Body of pancreas (tissue), 4 donors: Measurements from ENCODE around the gene PBX3. TPM values are rescaled to one million over a fixed set of nuclear protein-coding genes. Genes with fewer than 3 reads are reported as not detected.
A peak's percentile ranks its signal among the peaks of the same experiment; 100 is the strongest.

Experiments used
- ATAC-seq: fragments of 150-250 bp; one replicate; pipeline ENCODE4 v1.9.1; 2016
- DNase-seq, 4 donors: peaks; one replicate each; pipeline ENCODE4 v3.0.0-alpha.2; 2019
- H3K27ac ChIP-seq, 4 donors: fragments of 200-600 bp; sonication (generic); 1 replicate in 3 of 4; 2 replicates in 1 of 4; pipeline versions ENCODE4 v1.5.1 to v1.6.1; 2016 to 2019; ENCODE audit warnings: mild to moderate bottlenecking in 1 of 4, mixed read lengths in 1 of 4, moderate library complexity in 1 of 4
- H3K27me3 ChIP-seq, 2 donors: fragments of 200-600 bp; sonication (generic); one replicate each; pipeline ENCODE4 v1.6.0; 2016; ENCODE audit warnings: mild to moderate bottlenecking in 1 of 2
- H3K36me3 ChIP-seq, 2 donors: fragments of 200-600 bp; sonication (generic); replicated peaks in 1 of 2; 2 replicates each; pipeline ENCODE4 v1.5.1; 2016; ENCODE audit warnings: low read depth in 2 of 2; ENCODE audit not compliant: insufficient read depth in 1 of 2
- H3K4me1 ChIP-seq: fragments of 200-600 bp; sonication (generic); one replicate; pipeline ENCODE4 v1.6.0; 2016
- H3K4me3 ChIP-seq, 2 donors: fragments of 200-600 bp; sonication (generic); 1 replicate in 1 of 2; 2 replicates in 1 of 2; pipeline ENCODE4 v1.5.1; 2016 to 2019
- H3K9me3 ChIP-seq, 3 donors: fragments of 200-600 bp; sonication (generic); 1 replicate in 2 of 3; 2 replicates in 1 of 3; pipeline ENCODE4 v1.5.1; 2016
- CTCF ChIP-seq, 7 experiments: fragments of 450-650 bp in 4 of 7; fragments of 200-600 bp in 3 of 7; sonication (generic) in 3 of 7; IDR thresholded peaks; one replicate each; pipeline ENCODE4 v1.5.1; 2016 to 2019; ENCODE audit warnings: antibody characterized with exemption in 7 of 7
- POLR2A ChIP-seq, 3 donors: fragments of 450-650 bp; IDR thresholded peaks; one replicate each; pipeline ENCODE4 v1.6.1; 2016; ENCODE audit warnings: antibody characterized with exemption in 3 of 3, mild to moderate bottlenecking in 2 of 3
- WGBS, 2 donors: methylation state at CpG; one replicate each; pipeline ENCODE4 v1.1.5; 2017; 5-methylcytosine and 5-hydroxymethylcytosine counted together
- intact Hi-C: fragments of 100-400 bp; cut with DNase I; formaldehyde crosslinking; loops from one replicate; pipeline ENCODE4 v1.15.1; 2023
- total RNA-seq, 2 donors: library from RNA; depleted of rRNA; stranded (reverse); fragments of >200 nt; gene quantifications; one replicate each; pipeline ENCODE4 v1.1.0, GENCODE V29; 2016

PBX3 gene
- total RNA-seq, 2 donors from 2014 or later: 12.5 to 36.3 TPM

GRCh38 chr9:125926936-125927335 lies 179.8 kb downstream of the PBX3 start:
- no peaks in the 10 kb centered on the region for H3K27me3 ChIP-seq
- H3K36me3 ChIP-seq: no peaks in the 10 kb centered on the region
- intact Hi-C loops: no loop called here
- no peak overlapping the region for H3K27ac ChIP-seq
- DNase-seq (no peak), ATAC-seq (no peak)
- 92 to 94% methylated on average over 1 of the region's 1 CpG for WGBS, 2 donors
- no peaks in the 10 kb centered on the region for H3K9me3 ChIP-seq
- no peak for TF ChIP-seq POLR2A (IDR thresholded peaks at IDR 0.05)
- no peak for TF ChIP-seq CTCF (IDR thresholded peaks at IDR 0.05)
- H3K4me3 ChIP-seq: no peak overlapping the region
- H3K4me1 ChIP-seq: no peaks in the 10 kb centered on the region

DNA sequence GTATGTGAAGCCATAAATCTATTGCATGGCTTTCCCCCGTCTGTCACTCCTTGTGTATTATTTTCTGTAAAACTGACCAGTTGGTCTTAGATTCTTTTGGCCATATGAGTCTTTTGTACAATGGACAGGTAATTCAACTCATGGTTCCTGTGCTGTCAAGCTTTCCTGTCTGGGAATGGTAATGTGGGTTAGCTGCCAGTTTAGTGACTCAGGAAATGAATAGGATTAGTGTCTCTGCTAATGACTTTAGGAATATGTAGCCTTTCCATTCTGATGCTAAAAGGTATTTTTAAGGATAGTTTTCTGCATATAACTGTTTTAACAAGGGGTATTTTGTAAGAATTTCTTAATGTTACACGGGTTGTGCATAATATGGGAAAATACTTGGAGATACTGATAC lies 182.7 kb downstream of the PBX3 start:
- Histone ChIP-seq H3K4me3 (no peak overlapping the region), H3K9me3 (no peaks in the 10 kb centered on the region), H3K27ac (no peak overlapping the region), H3K27me3 (no peaks in the 10 kb centered on the region), H3K36me3 (no peaks in the 10 kb centered on the region), H3K4me1 (no peaks in the 10 kb centered on the region)
- WGBS, 2 donors: 86 to 89% methylated on average over 2 of the region's 2 CpGs
- TF ChIP-seq CTCF (IDR thresholded peaks at IDR 0.05): no peak
- no peak for TF ChIP-seq POLR2A (IDR thresholded peaks at IDR 0.05)
- intact Hi-C loops: no loop called here
- ATAC-seq (no peak), DNase-seq (no peak)

DNA sequence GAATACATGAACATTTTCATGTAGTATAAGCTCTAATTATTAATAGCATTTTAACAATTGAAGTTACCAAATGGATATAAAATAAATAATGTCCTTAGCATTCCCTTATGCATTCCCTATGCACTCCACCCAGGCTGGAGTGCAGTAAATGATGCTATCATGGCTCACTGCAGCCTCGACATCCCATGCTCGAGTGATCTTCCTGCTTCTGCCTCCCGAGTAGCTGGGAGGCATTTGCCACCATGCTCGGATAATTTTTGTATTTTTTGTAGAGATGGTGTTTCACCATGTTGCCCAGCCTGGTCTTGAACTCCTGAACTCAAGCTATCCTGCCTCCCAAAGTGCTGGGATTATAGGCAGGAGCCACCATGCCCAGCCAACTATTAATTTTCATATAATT lies 184.0 kb downstream of the PBX3 start:
- TF ChIP-seq POLR2A (IDR thresholded peaks at IDR 0.05) (no peak), CTCF (IDR thresholded peaks at IDR 0.05) (no peak)
- Histone ChIP-seq H3K27ac (no peak overlapping the region), H3K27me3 (no peaks in the 10 kb centered on the region), H3K4me3 (no peak overlapping the region), H3K36me3 (no peaks in the 10 kb centered on the region), H3K4me1 (no peaks in the 10 kb centered on the region), H3K9me3 (no peaks in the 10 kb centered on the region)
- WGBS, 2 donors: 92 to 98% methylated on average over 4 of the region's 4 CpGs
- no peak for DNase-seq
- intact Hi-C loops: no loop called here
- no peak for ATAC-seq

GRCh38 chr9:125932012-125932411 lies 184.8 kb downstream of the PBX3 start:
- DNase-seq (peak in 2 of 4 donors; percentile 11 to 22), ATAC-seq (no peak)
- intact Hi-C loops: no loop called here
- H3K4me3 ChIP-seq: no peak overlapping the region
- WGBS, 2 donors: 84 to 91% methylated on average over 5 of the region's 5 CpGs
- H3K27ac ChIP-seq: no peak overlapping the region
- H3K27me3 ChIP-seq: no peaks in the 10 kb centered on the region
- no peaks in the 10 kb centered on the region for H3K36me3 ChIP-seq
- TF ChIP-seq POLR2A (IDR thresholded peaks at IDR 0.05) (no peak), CTCF (IDR thresholded peaks at IDR 0.05) (no peak)
- H3K4me1 ChIP-seq: no peaks in the 10 kb centered on the region
- no peaks in the 10 kb centered on the region for H3K9me3 ChIP-seq

GRCh38 chr9:125932746-125933455 lies 185.7 kb downstream of the PBX3 start:
- no peak overlapping the region for H3K4me3 ChIP-seq
- no peaks in the 10 kb centered on the region for H3K9me3 ChIP-seq
- TF ChIP-seq CTCF (IDR thresholded peaks at IDR 0.05) (no peak), POLR2A (IDR thresholded peaks at IDR 0.05) (no peak)
- no peak for DNase-seq
- no peak overlapping the region for H3K27ac ChIP-seq
- no peaks in the 10 kb centered on the region for H3K4me1 ChIP-seq
- no peaks in the 10 kb centered on the region for H3K36me3 ChIP-seq
- ATAC-seq: no peak
- WGBS, 2 donors: 89 to 96% methylated on average over 5 of the region's 5 CpGs
- intact Hi-C loops: no loop called here
- H3K27me3 ChIP-seq: no peaks in the 10 kb centered on the region
